PC-3 (cell line): Measurements from ENCODE around the gene SAMSN1. TPM values are rescaled to one million over a fixed set of nuclear protein-coding genes. Genes with fewer than 3 reads are reported as not detected.
"Not testable (repeated sequence)": the region's sequence is repeated elsewhere in the genome, so short reads cannot be mapped to it uniquely, and the experiment has no call there.

ENCODE experiments used
- ATAC-seq: fragments of 200-7000 bp; cut with Tn5 transposase; 2 replicates; pipeline ENCODE4 v1.9.1; 2020; ENCODE audit warnings: mild to moderate bottlenecking, moderate library complexity
- BruUV-seq: library from RNA; stranded (reverse); fragments of 400-500 nt; replicated peaks from 2 replicates; lab custom pipeline; 2021; lab: Mats Ljungman, UMichigan
- CTCF ChIA-PET: fragments of 300-600 bp; sonication (Branson Sonifier 250); formaldehyde crosslinking; loops from one replicate; lab custom pipeline; 2022; ENCODE audit warnings: antibody characterized with exemption; lab: Charles Lee
- POLR2A ChIA-PET: fragments of 300-600 bp; sonication (Branson Sonifier 250); formaldehyde crosslinking; loops from one replicate; lab custom pipeline; 2022; ENCODE audit warnings: antibody characterized with exemption; ENCODE audit not compliant: unreplicated experiment; lab: Charles Lee
- DNase-seq: peaks from one replicate; pipeline ENCODE4 v3.0.0-alpha.2; 2015
- H2AFZ ChIP-seq: fragments of 300-600 bp; sonication (generic); 2 replicates; pipeline ENCODE4 v1.6.0; 2016; ENCODE audit warnings: antibody characterized with exemption, low read length
- H3F3A ChIP-seq: fragments of 300-600 bp; sonication (generic); one replicate; pipeline ENCODE4 v1.6.0; 2017; ENCODE audit warnings: antibody characterized with exemption, low read length, control low read depth, mild to moderate bottlenecking; ENCODE audit not compliant: unreplicated experiment
- H3K27ac ChIP-seq: fragments of 300-600 bp; sonication (generic); 2 replicates; pipeline ENCODE4 v1.5.1; 2016; ENCODE audit warnings: mild to moderate bottlenecking, low read length
- H3K27me3 ChIP-seq: fragments of 300-600 bp; sonication (generic); 2 replicates; pipeline ENCODE4 v1.6.1; 2016; ENCODE audit warnings: low read length, mixed read lengths
- H3K36me3 ChIP-seq: fragments of 300-600 bp; sonication (generic); 2 replicates; pipeline ENCODE4 v1.6.1; 2016; ENCODE audit warnings: low read depth, mixed run types, low read length, mixed read lengths
- H3K4me1 ChIP-seq: fragments of 300-600 bp; sonication (generic); 2 replicates; pipeline ENCODE4 v1.5.1; 2016; ENCODE audit warnings: low read length; ENCODE audit not compliant: insufficient read depth
- H3K4me2 ChIP-seq: fragments of 300-600 bp; sonication (generic); 2 replicates; pipeline ENCODE4 v1.6.0; 2016; ENCODE audit warnings: low read length
- H3K4me3 ChIP-seq: fragments of 300-600 bp; sonication (generic); 2 replicates; pipeline ENCODE4 v1.5.1; 2016; ENCODE audit warnings: mild to moderate bottlenecking, low read length, mixed read lengths
- H3K79me2 ChIP-seq: fragments of 300-600 bp; sonication (generic); 2 replicates; pipeline ENCODE4 v1.6.1; 2017; ENCODE audit warnings: low read length, mixed read lengths
- H3K9ac ChIP-seq: fragments of 300-600 bp; sonication (generic); 2 replicates; pipeline ENCODE4 v1.6.0; 2016; ENCODE audit warnings: mild to moderate bottlenecking, low read length
- H3K9me2 ChIP-seq: fragments of 300-600 bp; sonication (generic); replicated peaks from 2 replicates; pipeline ENCODE4 v1.6.1; 2016; ENCODE audit warnings: mixed run types, low read length, mixed read lengths
- H3K9me3 ChIP-seq: fragments of 300-600 bp; sonication (generic); 2 replicates; pipeline ENCODE4 v1.6.1; 2016; ENCODE audit warnings: low read length, mixed read lengths
- H4K20me1 ChIP-seq: fragments of 300-600 bp; sonication (generic); 2 replicates; pipeline ENCODE4 v1.6.1; 2016; ENCODE audit warnings: low read length, mixed read lengths
- EZH2 ChIP-seq: fragments of 300-600 bp; sonication (generic); IDR thresholded peaks from one replicate; pipeline ENCODE4 v1.6.1; 2017; ENCODE audit warnings: antibody characterized with exemption, mild to moderate bottlenecking, low read length; ENCODE audit not compliant: unreplicated experiment
- EZH2phosphoT487 ChIP-seq: fragments of 300-600 bp; sonication (generic); IDR thresholded peaks from 2 replicates; pipeline ENCODE4 v1.6.1; 2018; ENCODE audit warnings: mild to moderate bottlenecking, antibody characterized with exemption, low read length, borderline replicate concordance
- intact Hi-C: fragments of 100-400 bp; cut with micrococcal nuclease; formaldehyde crosslinking; loops from 2 replicates; pipeline ENCODE4 v1.9.0; 2023
- total RNA-seq: library from RNA; depleted of rRNA; stranded (reverse); fragments of >200 nt; gene quantifications from 2 replicates; pipeline ENCODE4 v1.2.3, GENCODE V29; 2014
- TF ChIP-seq, protein P1 (sequence below): fragments of 300-600 bp; sonication (generic); conservative IDR thresholded peaks from 2 replicates; pipeline ENCODE4 v1.5.1; 2017; ENCODE audit warnings: antibody characterized with exemption, low read depth, mild to moderate bottlenecking, low read length

SAMSN1 gene
- total RNA-seq, 1 experiment from 2014 or later: not detected

- Histone ChIP-seq H3K9me2 (no peaks in the 10 kb centered on the region), H4K20me1 (no peaks in the 10 kb centered on the region), H2AFZ (no peak overlapping the region), H3K27ac (no peak overlapping the region), H3K9ac (no peak overlapping the region), H3F3A (no peaks in the 10 kb centered on the region), H3K79me2 (no peaks in the 10 kb centered on the region), H3K27me3 (peaks cover 56% of the 10 kb centered on the region), H3K4me2 (no peak overlapping the region), H3K4me1 (no peaks in the 10 kb centered on the region), H3K4me3 (no peak overlapping the region), H3K9me3 (no peaks in the 10 kb centered on the region), H3K36me3 (no peaks in the 10 kb centered on the region)
- POLR2A ChIA-PET: no interaction called here
- no peak for ATAC-seq
- intact Hi-C loops: no loop called here
- no peak for TF ChIP-seq EZH2phosphoT487
- TF ChIP-seq, protein P1, sequence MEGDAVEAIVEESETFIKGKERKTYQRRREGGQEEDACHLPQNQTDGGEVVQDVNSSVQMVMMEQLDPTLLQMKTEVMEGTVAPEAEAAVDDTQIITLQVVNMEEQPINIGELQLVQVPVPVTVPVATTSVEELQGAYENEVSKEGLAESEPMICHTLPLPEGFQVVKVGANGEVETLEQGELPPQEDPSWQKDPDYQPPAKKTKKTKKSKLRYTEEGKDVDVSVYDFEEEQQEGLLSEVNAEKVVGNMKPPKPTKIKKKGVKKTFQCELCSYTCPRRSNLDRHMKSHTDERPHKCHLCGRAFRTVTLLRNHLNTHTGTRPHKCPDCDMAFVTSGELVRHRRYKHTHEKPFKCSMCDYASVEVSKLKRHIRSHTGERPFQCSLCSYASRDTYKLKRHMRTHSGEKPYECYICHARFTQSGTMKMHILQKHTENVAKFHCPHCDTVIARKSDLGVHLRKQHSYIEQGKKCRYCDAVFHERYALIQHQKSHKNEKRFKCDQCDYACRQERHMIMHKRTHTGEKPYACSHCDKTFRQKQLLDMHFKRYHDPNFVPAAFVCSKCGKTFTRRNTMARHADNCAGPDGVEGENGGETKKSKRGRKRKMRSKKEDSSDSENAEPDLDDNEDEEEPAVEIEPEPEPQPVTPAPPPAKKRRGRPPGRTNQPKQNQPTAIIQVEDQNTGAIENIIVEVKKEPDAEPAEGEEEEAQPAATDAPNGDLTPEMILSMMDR: no peak
- no peak for TF ChIP-seq EZH2
- DNase-seq: no peak
- BruUV-seq: no TSS peak
- CTCF ChIA-PET: no interaction called here
Measured at GRCh38 chr21:14495075-14495474, 51.0 kb downstream of the SAMSN1 start.

DNA sequence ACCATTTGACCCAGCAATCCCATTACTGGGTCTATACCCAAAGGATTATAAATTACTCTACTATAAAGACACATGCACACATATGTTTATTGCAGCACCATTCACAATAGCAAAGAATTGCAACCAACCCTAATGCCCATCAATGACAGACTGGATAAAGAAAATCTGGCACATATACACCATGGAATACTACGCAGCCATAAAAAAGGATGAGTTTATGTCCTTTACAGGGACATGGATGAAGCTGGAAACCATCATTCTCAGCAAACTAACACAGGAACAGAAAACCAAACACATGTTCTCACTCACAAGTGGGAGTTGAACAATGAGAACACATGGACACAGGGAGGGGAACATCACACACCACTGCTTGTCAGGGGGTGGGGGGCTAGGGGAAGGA, 51.9 kb downstream of the SAMSN1 start:
- H3K27ac ChIP-seq, H3K9me2 ChIP-seq, H3F3A ChIP-seq, H4K20me1 ChIP-seq, H3K4me3 ChIP-seq, H3K4me2 ChIP-seq, H3K9ac ChIP-seq, H3K4me1 ChIP-seq, BruUV-seq, DNase-seq, POLR2A ChIA-PET, H3K36me3 ChIP-seq, intact Hi-C loops, H2AFZ ChIP-seq, ATAC-seq, H3K79me2 ChIP-seq, CTCF ChIA-PET, H3K9me3 ChIP-seq: not testable (repeated sequence)
- peaks cover 49% of the 10 kb centered on the region for H3K27me3 ChIP-seq

DNA sequence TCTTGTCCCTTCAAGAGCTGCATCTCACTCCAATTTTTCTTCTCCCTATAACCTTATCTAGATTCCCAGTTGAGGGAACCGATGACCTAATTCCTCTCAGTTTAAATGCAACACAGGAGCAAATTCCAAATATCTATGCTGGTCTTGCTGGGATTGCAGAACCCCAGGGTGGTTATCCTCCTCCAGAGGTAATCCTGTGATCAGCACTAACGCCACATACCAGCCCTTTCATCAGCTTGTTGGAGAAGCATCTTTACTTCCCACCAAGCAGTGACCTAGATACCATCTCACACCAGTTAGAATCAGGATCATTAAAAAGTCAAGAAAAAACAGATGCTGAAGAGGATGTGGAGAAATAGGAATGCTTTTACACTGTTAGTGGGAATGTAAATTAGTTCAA, 52.4 kb downstream of the SAMSN1 start:
- H3K4me1 ChIP-seq: no peaks in the 10 kb centered on the region
- POLR2A ChIA-PET: no interaction called here
- H3K9me2 ChIP-seq: no peaks in the 10 kb centered on the region
- TF ChIP-seq, protein P1: no peak
- TF ChIP-seq EZH2phosphoT487 (no peak), EZH2 (no peak)
- peaks cover 46% of the 10 kb centered on the region for H3K27me3 ChIP-seq
- no peaks in the 10 kb centered on the region for H4K20me1 ChIP-seq
- BruUV-seq: no TSS peak
- no peak for ATAC-seq
- H3K36me3 ChIP-seq: no peaks in the 10 kb centered on the region
- no peak overlapping the region for H2AFZ ChIP-seq
- no peaks in the 10 kb centered on the region for H3K9me3 ChIP-seq
- no peak for DNase-seq
- no peak overlapping the region for H3K4me2 ChIP-seq
- H3K27ac ChIP-seq: no peak overlapping the region
- no peak overlapping the region for H3K4me3 ChIP-seq
- H3F3A ChIP-seq: no peaks in the 10 kb centered on the region
- intact Hi-C loops: no loop called here
- H3K79me2 ChIP-seq: no peaks in the 10 kb centered on the region
- CTCF ChIA-PET: no interaction called here
- H3K9ac ChIP-seq: no peak overlapping the region
